Kidney epithelial cell (primary cell): ENCODE measurements around the gene GFRA1. TPM values are rescaled to one million over a fixed set of nuclear protein-coding genes. Genes with fewer than 3 reads are reported as not detected.

Source experiments
- DNase-seq: peaks from one replicate; pipeline ENCODE4 v3.0.0-alpha.2; 2010; ENCODE audit warnings: low read depth
- H3K27me3 ChIP-seq: 2 replicates; pipeline ENCODE4 v1.6.0; 2011; ENCODE audit warnings: low read length; ENCODE audit not compliant: control insufficient read depth, insufficient read depth
- H3K36me3 ChIP-seq: 2 replicates; pipeline ENCODE4 v1.5.1; 2011; ENCODE audit warnings: low read length; ENCODE audit not compliant: control insufficient read depth, insufficient read depth
- H3K4me3 ChIP-seq: 2 replicates; pipeline ENCODE4 v1.5.1; 2011; ENCODE audit warnings: low read depth, mild to moderate bottlenecking, control low read depth, low read length
- total RNA-seq: library from RNA; depleted of rRNA; stranded (reverse); fragments of >200 nt; gene quantifications from 2 replicates; pipeline ENCODE4 v1.2.3, GENCODE V29; 2015
- TF ChIP-seq, protein P1 (sequence below): IDR thresholded peaks from 2 replicates; pipeline ENCODE4 v1.5.1; 2011; ENCODE audit warnings: mild to moderate bottlenecking, moderate library complexity, low read length, control low read depth, inconsistent platforms; ENCODE audit not compliant: insufficient read depth, poor library complexity, severe bottlenecking

GFRA1 gene
- total RNA-seq, 1 donor from 2014 or later = 1.6 TPM

DNA sequence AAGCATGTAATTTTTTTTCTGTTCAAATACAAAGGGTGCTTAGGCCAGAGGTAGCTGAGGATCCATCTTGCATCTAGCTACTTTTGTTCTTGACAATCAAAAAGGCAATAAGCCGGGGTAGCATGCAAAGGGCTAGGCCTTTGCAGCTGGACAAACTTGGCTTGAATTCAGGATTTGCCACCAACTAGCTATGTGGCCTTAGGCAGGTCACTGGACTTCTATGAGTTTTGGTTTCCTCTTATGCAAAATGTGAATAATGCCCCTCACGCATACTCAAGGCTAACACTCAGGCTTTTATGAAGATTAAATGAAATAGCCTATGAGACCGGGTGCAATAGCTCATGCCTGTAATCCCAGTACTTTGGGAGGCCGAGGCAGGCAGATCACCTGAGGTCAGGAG is 19.3 kb downstream of the GFRA1 start:
- TF ChIP-seq, protein P1, sequence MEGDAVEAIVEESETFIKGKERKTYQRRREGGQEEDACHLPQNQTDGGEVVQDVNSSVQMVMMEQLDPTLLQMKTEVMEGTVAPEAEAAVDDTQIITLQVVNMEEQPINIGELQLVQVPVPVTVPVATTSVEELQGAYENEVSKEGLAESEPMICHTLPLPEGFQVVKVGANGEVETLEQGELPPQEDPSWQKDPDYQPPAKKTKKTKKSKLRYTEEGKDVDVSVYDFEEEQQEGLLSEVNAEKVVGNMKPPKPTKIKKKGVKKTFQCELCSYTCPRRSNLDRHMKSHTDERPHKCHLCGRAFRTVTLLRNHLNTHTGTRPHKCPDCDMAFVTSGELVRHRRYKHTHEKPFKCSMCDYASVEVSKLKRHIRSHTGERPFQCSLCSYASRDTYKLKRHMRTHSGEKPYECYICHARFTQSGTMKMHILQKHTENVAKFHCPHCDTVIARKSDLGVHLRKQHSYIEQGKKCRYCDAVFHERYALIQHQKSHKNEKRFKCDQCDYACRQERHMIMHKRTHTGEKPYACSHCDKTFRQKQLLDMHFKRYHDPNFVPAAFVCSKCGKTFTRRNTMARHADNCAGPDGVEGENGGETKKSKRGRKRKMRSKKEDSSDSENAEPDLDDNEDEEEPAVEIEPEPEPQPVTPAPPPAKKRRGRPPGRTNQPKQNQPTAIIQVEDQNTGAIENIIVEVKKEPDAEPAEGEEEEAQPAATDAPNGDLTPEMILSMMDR = no peak
- Histone ChIP-seq H3K4me3 (no peak overlapping the region), H3K27me3 (no peaks in the 10 kb centered on the region), H3K36me3 (no peaks in the 10 kb centered on the region)
- no peak for DNase-seq

DNA sequence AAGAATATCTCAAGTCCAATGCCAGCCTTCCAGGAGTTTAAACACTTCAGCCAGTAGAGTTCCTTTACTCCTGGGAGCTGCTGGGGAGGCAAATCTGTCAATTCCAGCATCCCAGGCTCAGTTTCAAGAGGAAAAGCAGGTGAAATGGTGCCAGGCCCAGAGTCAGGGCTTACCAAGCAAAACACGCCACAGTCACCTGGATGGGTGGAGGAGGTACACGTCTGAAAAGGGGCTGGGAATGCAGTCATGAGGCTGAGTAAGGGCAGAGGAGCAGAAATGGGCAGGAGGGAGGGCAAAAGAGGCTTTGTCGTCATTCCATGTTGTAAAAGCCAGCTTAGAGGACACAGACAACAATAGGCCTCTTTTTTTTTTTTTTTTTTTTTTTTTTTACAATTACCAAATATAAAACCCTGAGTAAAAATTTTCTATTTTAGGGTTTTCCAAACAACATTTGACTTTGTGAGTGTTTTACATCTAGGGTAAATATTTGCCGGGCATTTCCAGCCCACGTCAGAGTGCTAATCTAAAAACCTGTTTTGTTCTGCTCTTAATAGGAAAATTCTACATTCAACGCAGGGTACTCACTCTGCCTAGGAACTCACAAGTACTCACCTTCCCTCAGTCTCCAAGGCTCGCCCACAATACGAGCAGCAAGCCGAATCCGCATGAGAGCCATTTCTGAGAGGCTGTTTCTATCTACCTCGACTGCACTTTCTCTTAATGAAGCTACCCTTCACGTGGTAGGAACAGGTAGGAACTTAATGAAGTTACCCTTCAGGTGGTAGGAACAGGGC is 21.2 kb downstream of the GFRA1 start:
- no peak for DNase-seq
- TF ChIP-seq, protein P1 = no peak
- Histone ChIP-seq H3K36me3 (no peaks in the 10 kb centered on the region), H3K4me3 (no peak overlapping the region), H3K27me3 (no peaks in the 10 kb centered on the region)

DNA sequence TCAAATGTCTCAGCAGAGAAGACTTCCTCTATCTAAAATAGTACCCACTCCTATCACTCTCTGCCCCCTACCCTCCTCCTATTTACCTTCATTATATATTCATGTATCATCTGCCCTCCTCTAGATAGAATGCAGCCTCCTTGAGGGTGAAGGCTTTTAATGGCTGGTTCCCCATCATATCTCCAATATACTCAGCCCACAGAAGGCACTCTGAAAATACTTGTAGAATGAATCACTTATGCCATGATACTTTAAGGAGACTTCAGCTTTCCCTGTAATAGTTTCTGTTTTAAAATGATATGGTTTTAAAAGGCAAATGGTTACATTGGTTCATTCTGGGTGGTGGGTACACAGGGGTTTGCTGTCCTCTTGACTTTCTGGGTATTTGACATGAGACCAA is 25.3 kb downstream of the GFRA1 start:
- H3K4me3 ChIP-seq = no peak overlapping the region
- TF ChIP-seq, protein P1 = no peak
- no peaks in the 10 kb centered on the region for H3K36me3 ChIP-seq
- no peaks in the 10 kb centered on the region for H3K27me3 ChIP-seq
- no peak for DNase-seq

DNA sequence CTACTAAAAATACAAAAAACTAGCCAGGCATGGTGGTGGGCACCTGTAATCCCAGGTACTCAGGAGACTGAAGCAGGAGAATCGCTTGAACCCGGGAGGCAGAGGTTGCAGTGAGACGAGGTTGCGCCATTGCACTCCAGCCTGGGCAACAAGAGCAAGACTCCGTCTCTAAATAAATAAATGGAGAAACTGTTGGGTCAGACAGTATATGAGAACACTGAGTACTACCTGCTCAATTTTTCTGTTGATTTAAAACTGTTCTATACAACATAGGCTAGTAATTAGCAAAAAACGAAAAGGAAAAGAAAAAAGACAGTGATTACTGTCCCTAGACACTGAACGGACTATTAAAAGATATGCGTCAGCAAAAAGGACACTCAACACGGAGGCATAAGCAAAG is 26.7 kb downstream of the GFRA1 start:
- TF ChIP-seq, protein P1 = no peak
- H3K27me3 ChIP-seq = no peaks in the 10 kb centered on the region
- H3K36me3 ChIP-seq = no peaks in the 10 kb centered on the region
- H3K4me3 ChIP-seq = no peak overlapping the region
- DNase-seq = no peak

DNA sequence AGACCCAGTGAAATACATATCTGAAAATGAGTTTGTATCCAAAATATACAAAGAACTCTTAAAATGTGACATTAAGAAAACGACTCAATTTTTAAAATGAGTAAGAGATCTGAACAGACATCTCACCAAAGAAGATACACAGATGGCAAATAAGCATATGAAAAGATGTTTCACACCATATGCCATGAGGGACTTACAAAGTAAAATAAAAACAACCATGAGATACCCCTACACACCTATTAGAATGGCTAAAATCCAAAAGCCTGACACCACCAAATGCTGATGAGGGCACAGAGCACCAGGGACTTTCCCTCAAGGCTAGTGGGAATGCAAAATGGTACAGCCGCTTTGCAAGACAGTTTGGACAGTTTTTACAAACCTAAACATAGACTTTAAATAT is 27.9 kb downstream of the GFRA1 start:
- TF ChIP-seq, protein P1 = no peak
- Histone ChIP-seq H3K4me3 (no peak overlapping the region), H3K27me3 (no peaks in the 10 kb centered on the region), H3K36me3 (no peaks in the 10 kb centered on the region)
- no peak for DNase-seq
